GM12878 (cell line): ENCODE results near the gene HLA-DMA. TPM values are rescaled to one million over a fixed set of nuclear protein-coding genes. Genes with fewer than 3 reads are reported as not detected.
A peak's percentile ranks its signal among the peaks of the same experiment; 100 is the strongest.

ENCODE experiments used
- ATAC-seq: fragments of 200-7000 bp; cut with Tn5 transposase; 3 replicates; pipeline ENCODE4 v1.9.1; 2020; ENCODE audit warnings: mild to moderate bottlenecking, moderate library complexity
- BruUV-seq: library from RNA; stranded (reverse); fragments of 400-500 nt; replicated peaks from 2 replicates; lab custom pipeline; 2021; lab: Mats Ljungman, UMichigan
- CTCF ChIA-PET: fragments of 300-600 bp; sonication (Branson Sonifier 250); formaldehyde crosslinking; extraction: SDS; loops from one replicate; lab custom pipeline; 2021; ENCODE audit warnings: inconsistent platforms; lab: Yijun Ruan, JAX
- POLR2A ChIA-PET: fragments of 350-600 bp; formaldehyde crosslinking; extraction: SDS; loops from one replicate; lab custom pipeline; 2021; ENCODE audit warnings: inconsistent platforms; lab: Charles Lee
- RAD21 ChIA-PET: fragments of 300-600 bp; sonication (Branson Sonifier 250); formaldehyde crosslinking; loops from one replicate; lab custom pipeline; 2023; ENCODE audit warnings: antibody characterized with exemption; ENCODE audit not compliant: unreplicated experiment; lab: Charles Lee
- SMC1A ChIA-PET: fragments of 300-600 bp; sonication (Branson Sonifier 250); formaldehyde crosslinking; loops from one replicate; lab custom pipeline; 2023; ENCODE audit not compliant: unreplicated experiment, uncharacterized antibody; lab: Charles Lee
- DNase-seq: peaks from one replicate; pipeline ENCODE4 v3.0.0-alpha.2; 2011; ENCODE audit warnings: low read depth, low spot score
- FAIRE-seq: peaks from 3 replicates; lab custom pipeline; 2011; peaks lifted over from hg19 to GRCh38; lab: Jason Lieb, UNC
- H2AFZ ChIP-seq: 2 replicates; pipeline ENCODE4 v1.6.0; 2011; ENCODE audit warnings: low read depth, low read length, control low read depth; ENCODE audit not compliant: control insufficient read depth
- H3K27ac ChIP-seq: 2 replicates; pipeline ENCODE4 v1.5.1; 2011; ENCODE audit warnings: control low read depth; ENCODE audit not compliant: control insufficient read depth, insufficient read depth
- H3K27me3 ChIP-seq, 2 experiments: replicated peaks in 1 of 2; 2 replicates each; pipeline versions ENCODE4 v1.6.0 to v1.6.1; 2011; ENCODE audit warnings: low read length in 1 of 2; ENCODE audit not compliant: control insufficient read depth in 2 of 2, insufficient read depth in 2 of 2
- H3K36me3 ChIP-seq, 2 experiments: 2 replicates each; pipeline ENCODE4 v1.5.1; 2011; ENCODE audit warnings: low read length in 1 of 2; ENCODE audit not compliant: control insufficient read depth in 2 of 2, insufficient read depth in 2 of 2
- H3K4me1 ChIP-seq: 2 replicates; pipeline ENCODE4 v1.6.1; 2011; ENCODE audit warnings: mild to moderate bottlenecking, low read length, moderate library complexity, mixed read lengths; ENCODE audit not compliant: control insufficient read depth, insufficient read depth
- H3K4me2 ChIP-seq: 2 replicates; pipeline ENCODE4 v1.6.0; 2011; ENCODE audit warnings: control low read depth; ENCODE audit not compliant: control insufficient read depth, insufficient read depth
- H3K4me3 ChIP-seq: fragments of 200-600 bp; sonication (generic); 2 replicates; pipeline ENCODE4 v1.5.1; 2016
- H3K79me2 ChIP-seq: 2 replicates; pipeline ENCODE4 v1.6.0; 2011; ENCODE audit warnings: low read length; ENCODE audit not compliant: control insufficient read depth, insufficient read depth
- H3K9ac ChIP-seq: 2 replicates; pipeline ENCODE4 v1.8.0; 2011; ENCODE audit warnings: low read length, control low read depth, mixed read lengths; ENCODE audit not compliant: control insufficient read depth, insufficient read depth
- H3K9me3 ChIP-seq: replicated peaks from 3 replicates; pipeline ENCODE4 v1.5.1; 2011; ENCODE audit warnings: mild to moderate bottlenecking, low read length; ENCODE audit not compliant: control insufficient read depth, insufficient read depth
- H4K20me1 ChIP-seq: 2 replicates; pipeline ENCODE4 v1.6.0; 2011; ENCODE audit not compliant: control insufficient read depth, insufficient read depth
- BHLHE40 ChIP-seq, 2 experiments: fragments of 450-650 bp in 1 of 2; IDR thresholded peaks; 2 replicates each; pipeline ENCODE4 v1.6.1; 2011 to 2017; ENCODE audit warnings: low read depth in 2 of 2, borderline replicate concordance in 1 of 2, improper control_type of control experiment in 1 of 2, low read length in 1 of 2, mild to moderate bottlenecking in 1 of 2
- CBFB ChIP-seq: IDR thresholded peaks from 2 replicates; pipeline ENCODE4 v1.6.1; 2016; ENCODE audit warnings: antibody characterized with exemption, low read depth
- GABPA ChIP-seq: IDR thresholded peaks from 2 replicates; pipeline ENCODE4 v1.6.1; 2014; ENCODE audit warnings: antibody characterized with exemption, low read depth, mild to moderate bottlenecking, inconsistent platforms
- HDAC2 ChIP-seq: fragments of 200-600 bp; sonication (generic); IDR thresholded peaks from 2 replicates; pipeline ENCODE4 v1.6.1; 2017
- IKZF2 ChIP-seq, 2 experiments: fragments of 450-650 bp; IDR thresholded peaks; 2 replicates each; pipeline ENCODE4 v1.6.1; 2017; ENCODE audit warnings: mild to moderate bottlenecking in 2 of 2, moderate library complexity in 2 of 2
- MTA3 ChIP-seq: IDR thresholded peaks from 2 replicates; pipeline ENCODE4 v1.6.1; 2012; ENCODE audit warnings: low read length, inconsistent platforms, borderline replicate concordance
- MYC ChIP-seq: IDR thresholded peaks from 2 replicates; pipeline ENCODE4 v1.6.1; 2011; ENCODE audit warnings: mild to moderate bottlenecking, low read length, moderate library complexity, inconsistent platforms; ENCODE audit not compliant: insufficient read depth, insufficient replicate concordance, insufficient read length, severe bottlenecking
- NFYA ChIP-seq: IDR thresholded peaks from 2 replicates; pipeline ENCODE4 v1.6.1; 2011; ENCODE audit warnings: low read depth, mild to moderate bottlenecking, low read length, improper control_type of control experiment, borderline replicate concordance
- NRF1 ChIP-seq: conservative IDR thresholded peaks from 2 replicates; pipeline ENCODE4 v1.6.1; 2011; ENCODE audit warnings: mild to moderate bottlenecking, low read depth, low read length, improper control_type of control experiment
- PAX5 ChIP-seq: IDR thresholded peaks from 2 replicates; pipeline ENCODE4 v1.6.1; 2011; ENCODE audit warnings: low read depth, low read length, borderline replicate concordance
- PAX8 ChIP-seq: fragments of 450-650 bp; IDR thresholded peaks from 2 replicates; pipeline ENCODE4 v1.6.1; 2017; ENCODE audit warnings: mild to moderate bottlenecking, moderate library complexity
- POLR2AphosphoS2 ChIP-seq: IDR thresholded peaks from 2 replicates; pipeline ENCODE4 v1.6.1; 2011; ENCODE audit warnings: low read depth, mild to moderate bottlenecking, low read length, improper control_type of control experiment, moderate library complexity
- PRDM15 ChIP-seq: fragments of 450-650 bp; formaldehyde crosslinking; IDR thresholded peaks from 2 replicates; pipeline ENCODE4 v1.4.0; 2020; ENCODE audit warnings: mild to moderate bottlenecking, moderate library complexity
- RB1 ChIP-seq: fragments of 450-650 bp; formaldehyde crosslinking; IDR thresholded peaks from 2 replicates; pipeline ENCODE4 v1.6.1; 2017; ENCODE audit warnings: mild to moderate bottlenecking, borderline replicate concordance
- SMAD1 ChIP-seq: fragments of 450-650 bp; IDR thresholded peaks from 2 replicates; pipeline ENCODE4 v1.6.1; 2018; ENCODE audit warnings: mild to moderate bottlenecking, low read depth; ENCODE audit not compliant: partially characterized antibody
- SMC3 ChIP-seq: IDR thresholded peaks from 2 replicates; pipeline ENCODE4 v1.6.1; 2011; ENCODE audit warnings: low read length, improper control_type of control experiment, borderline replicate concordance
- YY1 ChIP-seq: IDR thresholded peaks from 2 replicates; pipeline ENCODE4 v1.6.1; 2011; ENCODE audit warnings: low read depth, mild to moderate bottlenecking, low read length
- ZNF384 ChIP-seq: IDR thresholded peaks from 2 replicates; pipeline ENCODE4 v1.6.1; 2012; ENCODE audit warnings: low read depth, mild to moderate bottlenecking, low read length, improper control_type of control experiment, borderline replicate concordance
- WGBS: methylation state at CpG from one replicate; pipeline ENCODE4 v1.1.6; 2016; ENCODE audit warnings: low lambda C conversion rate; ENCODE audit not compliant: insufficient replicate concordance, insufficient coverage; ENCODE audit errors: missing lambda C conversion rate; 5-methylcytosine and 5-hydroxymethylcytosine counted together
- in situ Hi-C: fragments of 300-500 bp; cut with MboI; formaldehyde crosslinking; loops from 9 replicates; pipeline ENCODE4 v1.14.3; 2018; ENCODE audit warnings: mixed read lengths
- intact Hi-C: fragments of 100-400 bp; cut with micrococcal nuclease; formaldehyde crosslinking; loops from one replicate; pipeline ENCODE4 v1.14.2; 2022; ENCODE audit not compliant: unreplicated experiment
- polyA plus RNA-seq, 11 experiments: library from polyadenylated mRNA; depleted of rRNA in 4 of 11; unstranded in 6 of 11; stranded (reverse) in 5 of 11; fragments of >200 nt; fragmentation: Nextera tagmentation in 4 of 11; fragmentation: Illumina TruSeq in 1 of 11; extraction: Ambion mirVana in 4 of 11; extraction: Trizol in 1 of 11; gene quantifications; 1 replicate in 1 of 11; 2 replicates in 10 of 11; pipeline versions ENCODE4 v1.2.1 to v1.2.3, GENCODE V29; 2011 to 2016; ENCODE audit warnings: inconsistent platforms in 2 of 11, missing spikeins in 2 of 11, low read depth in 1 of 11
- total RNA-seq, 4 experiments: library from RNA; depleted of rRNA in 3 of 4; stranded (reverse); fragments of >200 nt in 3 of 4; fragmentation: Illumina TruSeq in 1 of 4; extraction: Trizol in 1 of 4; gene quantifications; 2 replicates each; pipeline versions ENCODE4 v1.2.1 to v1.2.3, GENCODE V29; 2013 to 2021

The HLA-DMA gene
- total and polyA plus RNA-seq, 10 of the 15 experiments (the other 5 are each of a cell fraction or from before 2014, with no cell fraction given), result 177 to 552 (median 309) TPM

GRCh38 chr6:32935551-32936238 lies 17.2 kb downstream of the HLA-DMA start (continued):
- no peak for TF ChIP-seq HDAC2

- ATAC-seq (peak; percentile 70), FAIRE-seq (peak; percentile 89), DNase-seq (peak; percentile 38)
- BruUV-seq, result no TSS peak
- Histone ChIP-seq H3K4me1 (peaks cover 11% of the 10 kb centered on the region), H4K20me1 (no peaks in the 10 kb centered on the region), H3K27ac (no peak overlapping the region), H3K4me2 (no peak overlapping the region), H3K27me3 (no peaks in the 10 kb centered on the region; a peak in 1 of 4 replicates), H3K4me3 (no peak overlapping the region), H3K36me3 (peaks cover 21 to 34% of the 10 kb centered on the region in 2 experiments), H2AFZ (no peak overlapping the region), H3K9ac (no peak overlapping the region), H3K79me2 (peaks cover 16% of the 10 kb centered on the region), H3K9me3 (no peaks in the 10 kb centered on the region)
- 0% methylated on average over 3 of the region's 3 CpGs for WGBS
- ChIA-PET RAD21 (interaction anchor here (0.6 to 7.5 kb wide), 28 partner anchors 9 to 233 kb away, joined by 3 to 135 read pairs (median 4); partner anchors contain the start of genes BRD2, HLA-DMA, HLA-DMB and PSMB9), SMC1A (interaction anchor here (0.6 to 15.9 kb wide), 39 partner anchors 8 to 535 kb away, joined by 3 to 354 read pairs (median 5); partner anchors contain the start of genes BRD2 and HLA-DMA), POLR2A (interaction anchor here (0.5 to 3.6 kb wide), 21 partner anchors 10 to 294 kb away, joined by 3 to 52 read pairs (median 4); partner anchors contain the start of genes BRD2 and HLA-DMA), CTCF (interaction anchor here (0.6 to 15.9 kb wide), 54 partner anchors 8 to 626 kb away, joined by 3 to 532 read pairs (median 4); partner anchors contain the start of genes HLA-DMA, PSMB9 and TAP2)
- in situ Hi-C loops, result no loop called here
- intact Hi-C loops, result loop anchor here (1.0 to 2.0 kb wide), 3 partner anchors 14 to 51 kb away; no protein-coding TSS in a partner anchor
- TF ChIP-seq GABPA (no peak), NRF1 (no peak), YY1 (peak; percentile 76), SMAD1 (no peak), CBFB (peak; percentile 67; the same call in 1 of the 2 replicates), RB1 (no peak), BHLHE40 (IDR thresholded peaks at IDR 0.05; ENCODE audit: borderline replicate concordance in 1 of 2, low read depth in 2 of 2, low read length in 1 of 2) (0 out of 4 replicates have a peak, but pooled peaks of 1 of the 2 experiments have one; percentile 25), MTA3 (peak; percentile 37; the same call in 1 of the 2 replicates), PAX5 (no peak), PAX8 (no peak), PRDM15 (CRISPR knock-in tag) (no peak), NFYA (no peak), POLR2AphosphoS2 (peak; percentile 81; the same call in 1 of the 2 replicates), IKZF2 (IDR thresholded peaks at IDR 0.05) (peak; percentile 45 to 55; a peak in 3 of 4 replicates), MYC (no peak), ZNF384 (no peak), SMC3 (peak; percentile 94)
Observed at GRCh38 chr6:32933661-32934085, 19.2 kb downstream of the HLA-DMA start.
